ENCODE data around the gene RPGRIP1.
"Not testable (repeated sequence)": the region's sequence is repeated elsewhere in the genome, so short reads cannot be mapped to it uniquely, and the experiment has no call there.

The RPGRIP1 gene

GRCh38 chr14:21258889-21259787 lies 20.7 kb upstream of the RPGRIP1 start:
- DNase-seq, result no peak

GRCh38 chr14:21261824-21262223 lies 18.1 kb upstream of the RPGRIP1 start:
- DNase-seq, result no peak

- no peak for DNase-seq
Measured at GRCh38 chr14:21262410-21262809, 17.5 kb upstream of the RPGRIP1 start.

GRCh38 chr14:21263284-21264024 lies 16.4 kb upstream of the RPGRIP1 start:
- DNase-seq, result no peak

GRCh38 chr14:21264025-21264801 lies 15.7 kb upstream of the RPGRIP1 start:
- DNase-seq, result no peak

GRCh38 chr14:21267431-21267845 lies 12.4 kb upstream of the RPGRIP1 start:
- no peak for DNase-seq

GRCh38 chr14:21267886-21268616 lies 11.8 kb upstream of the RPGRIP1 start:
- DNase-seq, result no peak

- no peak for DNase-seq
Measured at GRCh38 chr14:21268617-21269251, 11.1 kb upstream of the RPGRIP1 start.

- DNase-seq, result peak; percentile 100
Measured at GRCh38 chr14:21269252-21270046, 10.4 kb upstream of the RPGRIP1 start, which contains the start of gene HNRNPC. TSS of gene HNRNPC (minus strand) at chr14:21269442. CDS start at chr14:21234193, 35,249 bp downstream.

GRCh38 chr14:21272661-21273060 lies 7.2 kb upstream of the RPGRIP1 start:
- DNase-seq, result not testable (repeated sequence)

- no peak for DNase-seq
Measured at GRCh38 chr14:21275261-21275858, 4.5 kb upstream of the RPGRIP1 start.

GRCh38 chr14:21278632-21279031 lies 1.3 kb upstream of the RPGRIP1 start:
- no peak for DNase-seq

- not testable (repeated sequence) for DNase-seq
Measured at GRCh38 chr14:21281917-21282316, 2.0 kb downstream of the RPGRIP1 start.

- not testable (repeated sequence) for DNase-seq
Measured at GRCh38 chr14:21286516-21286915, 6.6 kb downstream of the RPGRIP1 start.

GRCh38 chr14:21287168-21287567 lies 7.3 kb downstream of the RPGRIP1 start:
- DNase-seq, result no peak

- not testable (repeated sequence) for DNase-seq
Measured at GRCh38 chr14:21294026-21294425, 14.1 kb downstream of the RPGRIP1 start.

- DNase-seq, result no peak
Measured at GRCh38 chr14:21298358-21298757, 18.5 kb downstream of the RPGRIP1 start.

GRCh38 chr14:21299562-21300130 lies 19.8 kb downstream of the RPGRIP1 start:
- DNase-seq, result no peak

- DNase-seq, result peak; percentile 5
Measured at GRCh38 chr14:21300892-21301291, 21.0 kb downstream of the RPGRIP1 start.
